Dendritic cell treated with granulocyte-macrophage colony-stimulating factor and Interleukin-4, amounts not matched to agents 40 ng/mL and 50 ng/mL, for 4 days (primary cell): ENCODE measurements around the gene NAT16.
"Not testable (repeated sequence)": the region's sequence is repeated elsewhere in the genome, so short reads cannot be mapped to it uniquely, and the experiment has no call there.

ENCODE experiments used
- H3K27ac Mint-ChIP-seq: one replicate; pipeline ENCODE4 v1.8.0; 2022; ENCODE audit warnings: mild to moderate bottlenecking, mixed read lengths
- H3K27me3 Mint-ChIP-seq: one replicate; pipeline ENCODE4 v1.8.0; 2022; ENCODE audit warnings: mild to moderate bottlenecking, mixed read lengths
- H3K36me3 Mint-ChIP-seq: one replicate; pipeline ENCODE4 v1.8.0; 2022; ENCODE audit warnings: low read depth, mixed read lengths
- H3K4me1 Mint-ChIP-seq: one replicate; pipeline ENCODE4 v1.8.0; 2022; ENCODE audit warnings: low read depth, mixed read lengths
- H3K4me3 Mint-ChIP-seq: one replicate; pipeline ENCODE4 v1.8.0; 2022; ENCODE audit warnings: mild to moderate bottlenecking, moderate library complexity, mixed read lengths
- H3K9me3 Mint-ChIP-seq: one replicate; pipeline ENCODE4 v1.8.0; 2022; ENCODE audit warnings: mixed read lengths
- intact Hi-C: fragments of 100-400 bp; cut with micrococcal nuclease; formaldehyde crosslinking; loops from one replicate; pipeline ENCODE4 v1.15.0; 2022

Gene NAT16

GRCh38 chr7:101210143-101210542 lies 30.1 kb upstream of the NAT16 start:
- Mint-ChIP-seq H3K27ac (no peak overlapping the region), H3K27me3 (no peaks in the 10 kb centered on the region), H3K36me3 (peaks cover 96% of the 10 kb centered on the region), H3K4me1 (peaks cover 13% of the 10 kb centered on the region), H3K4me3 (no peak overlapping the region), H3K9me3 (no peaks in the 10 kb centered on the region)
- intact Hi-C loops = no loop called here

- Mint-ChIP-seq H3K4me3 (no peak overlapping the region), H3K4me1 (peaks cover 15% of the 10 kb centered on the region), H3K36me3 (peaks cover 82% of the 10 kb centered on the region), H3K9me3 (no peaks in the 10 kb centered on the region), H3K27me3 (peaks cover 2% of the 10 kb centered on the region), H3K27ac (no peak overlapping the region)
- intact Hi-C loops = no loop called here
Measured at GRCh38 chr7:101208794-101209193, 28.7 kb upstream of the NAT16 start.

- Mint-ChIP-seq H3K9me3 (no peaks in the 10 kb centered on the region), H3K4me3 (no peak overlapping the region), H3K27ac (no peak overlapping the region), H3K27me3 (peaks cover 13% of the 10 kb centered on the region), H3K4me1 (peaks cover 27% of the 10 kb centered on the region), H3K36me3 (peaks cover 69% of the 10 kb centered on the region)
- intact Hi-C loops = no loop called here
Measured at GRCh38 chr7:101207459-101207858, 27.4 kb upstream of the NAT16 start.

- no peak overlapping the region for H3K27ac Mint-ChIP-seq
- no peaks in the 10 kb centered on the region for H3K9me3 Mint-ChIP-seq
- peaks cover 29% of the 10 kb centered on the region for H3K4me1 Mint-ChIP-seq
- intact Hi-C loops = no loop called here
- H3K27me3 Mint-ChIP-seq = peaks cover 20% of the 10 kb centered on the region
- H3K36me3 Mint-ChIP-seq = peaks cover 61% of the 10 kb centered on the region
- no peak overlapping the region for H3K4me3 Mint-ChIP-seq
Measured at GRCh38 chr7:101206665-101207042, 26.6 kb upstream of the NAT16 start.

- intact Hi-C loops = no loop called here
- no peak overlapping the region for H3K27ac Mint-ChIP-seq
Measured at GRCh38 chr7:101205901-101206664, 26.0 kb upstream of the NAT16 start.

GRCh38 chr7:101203740-101204738 lies 23.9 kb upstream of the NAT16 start:
- H3K4me3 Mint-ChIP-seq, H3K9me3 Mint-ChIP-seq, intact Hi-C loops, H3K27ac Mint-ChIP-seq: not testable (repeated sequence)
- H3K4me1 Mint-ChIP-seq = peaks cover 41% of the 10 kb centered on the region
- peaks cover 35% of the 10 kb centered on the region for H3K36me3 Mint-ChIP-seq
- H3K27me3 Mint-ChIP-seq = peaks cover 45% of the 10 kb centered on the region

More at GRCh38 chr7:101205901-101206664, 26.0 kb upstream of the NAT16 start:
- Mint-ChIP-seq H3K4me1 (peaks cover 34% of the 10 kb centered on the region), H3K27me3 (peaks cover 26% of the 10 kb centered on the region), H3K36me3 (peaks cover 55% of the 10 kb centered on the region), H3K9me3 (no peaks in the 10 kb centered on the region), H3K4me3 (no peak overlapping the region)

GRCh38 chr7:101202603-101202918 lies 22.5 kb upstream of the NAT16 start:
- H3K9me3 Mint-ChIP-seq = no peaks in the 10 kb centered on the region
- H3K27me3 Mint-ChIP-seq = peaks cover 60% of the 10 kb centered on the region
- intact Hi-C loops = no loop called here
- peaks cover 41% of the 10 kb centered on the region for H3K4me1 Mint-ChIP-seq
- H3K36me3 Mint-ChIP-seq = peaks cover 20% of the 10 kb centered on the region
- H3K27ac Mint-ChIP-seq = no peak overlapping the region
- no peak overlapping the region for H3K4me3 Mint-ChIP-seq

GRCh38 chr7:101201695-101202602 lies 21.9 kb upstream of the NAT16 start:
- H3K27me3 Mint-ChIP-seq = peaks cover 60% of the 10 kb centered on the region
- H3K27ac Mint-ChIP-seq = no peak overlapping the region
- H3K9me3 Mint-ChIP-seq = no peaks in the 10 kb centered on the region
- H3K36me3 Mint-ChIP-seq = peaks cover 14% of the 10 kb centered on the region
- intact Hi-C loops = no loop called here
- H3K4me1 Mint-ChIP-seq = peaks cover 41% of the 10 kb centered on the region
- no peak overlapping the region for H3K4me3 Mint-ChIP-seq

- Mint-ChIP-seq H3K27ac (no peak within 1 kb of the TSS), H3K9me3 (no peaks in the 10 kb centered on the region), H3K36me3 (peaks cover 5% of the 10 kb centered on the region), H3K4me3 (no peak within 1 kb of the TSS), H3K4me1 (peaks cover 34% of the 10 kb centered on the region), H3K27me3 (peaks cover 65% of the 10 kb centered on the region)
- intact Hi-C loops = no loop called here
Measured at GRCh38 chr7:101200862-101201599, 20.9 kb upstream of the NAT16 start, which contains the start of gene MOGAT3. MOGAT3 (minus strand) TSS chr7:101201036; CDS start chr7:101200854, 182 bp downstream.

GRCh38 chr7:101200504-101200861 lies 20.4 kb upstream of the NAT16 start:
- Mint-ChIP-seq H3K9me3 (no peaks in the 10 kb centered on the region), H3K27ac (no peak overlapping the region), H3K36me3 (no peaks in the 10 kb centered on the region), H3K4me1 (peaks cover 32% of the 10 kb centered on the region), H3K27me3 (peaks cover 70% of the 10 kb centered on the region), H3K4me3 (no peak overlapping the region)
- intact Hi-C loops = no loop called here

GRCh38 chr7:101199522-101199921 lies 19.4 kb upstream of the NAT16 start:
- H3K36me3 Mint-ChIP-seq, H3K4me3 Mint-ChIP-seq, intact Hi-C loops, H3K27ac Mint-ChIP-seq, H3K9me3 Mint-ChIP-seq: not testable (repeated sequence)
- H3K27me3 Mint-ChIP-seq = peaks cover 75% of the 10 kb centered on the region
- peaks cover 32% of the 10 kb centered on the region for H3K4me1 Mint-ChIP-seq

- Mint-ChIP-seq H3K4me1 (peaks cover 23% of the 10 kb centered on the region), H3K36me3 (no peaks in the 10 kb centered on the region), H3K4me3 (no peak overlapping the region), H3K27me3 (peaks cover 77% of the 10 kb centered on the region), H3K9me3 (no peaks in the 10 kb centered on the region), H3K27ac (no peak overlapping the region)
- intact Hi-C loops = no loop called here
Measured at GRCh38 chr7:101198476-101198875, 18.4 kb upstream of the NAT16 start.

GRCh38 chr7:101197991-101198390 lies 17.9 kb upstream of the NAT16 start:
- Mint-ChIP-seq H3K36me3 (no peaks in the 10 kb centered on the region), H3K27me3 (peaks cover 75% of the 10 kb centered on the region), H3K4me3 (no peak overlapping the region), H3K9me3 (no peaks in the 10 kb centered on the region), H3K4me1 (peaks cover 18% of the 10 kb centered on the region), H3K27ac (no peak overlapping the region)
- intact Hi-C loops = no loop called here
